Measurements from ENCODE around the gene MITF.

DNA sequence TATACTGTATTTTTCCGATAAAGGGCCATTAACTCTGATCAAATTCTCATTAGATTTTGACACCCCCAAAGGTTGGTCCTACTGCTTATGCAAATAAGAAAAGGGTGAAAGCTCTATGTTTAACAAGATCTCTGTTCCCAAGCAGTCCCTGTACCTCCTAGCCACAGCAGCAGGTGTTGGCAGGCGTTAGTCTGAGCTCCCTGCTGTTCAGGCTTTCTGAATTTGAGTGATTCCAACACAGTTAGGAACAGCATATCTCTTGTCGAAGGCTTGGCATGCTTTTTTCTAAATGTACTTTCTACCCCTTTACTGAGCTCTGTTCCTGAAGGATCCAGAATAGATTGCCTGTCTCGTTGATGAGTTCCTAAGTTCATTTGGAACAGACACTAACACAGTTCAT is 42.3 kb downstream of the MITF start:
- TF ChIP-seq, protein P1, sequence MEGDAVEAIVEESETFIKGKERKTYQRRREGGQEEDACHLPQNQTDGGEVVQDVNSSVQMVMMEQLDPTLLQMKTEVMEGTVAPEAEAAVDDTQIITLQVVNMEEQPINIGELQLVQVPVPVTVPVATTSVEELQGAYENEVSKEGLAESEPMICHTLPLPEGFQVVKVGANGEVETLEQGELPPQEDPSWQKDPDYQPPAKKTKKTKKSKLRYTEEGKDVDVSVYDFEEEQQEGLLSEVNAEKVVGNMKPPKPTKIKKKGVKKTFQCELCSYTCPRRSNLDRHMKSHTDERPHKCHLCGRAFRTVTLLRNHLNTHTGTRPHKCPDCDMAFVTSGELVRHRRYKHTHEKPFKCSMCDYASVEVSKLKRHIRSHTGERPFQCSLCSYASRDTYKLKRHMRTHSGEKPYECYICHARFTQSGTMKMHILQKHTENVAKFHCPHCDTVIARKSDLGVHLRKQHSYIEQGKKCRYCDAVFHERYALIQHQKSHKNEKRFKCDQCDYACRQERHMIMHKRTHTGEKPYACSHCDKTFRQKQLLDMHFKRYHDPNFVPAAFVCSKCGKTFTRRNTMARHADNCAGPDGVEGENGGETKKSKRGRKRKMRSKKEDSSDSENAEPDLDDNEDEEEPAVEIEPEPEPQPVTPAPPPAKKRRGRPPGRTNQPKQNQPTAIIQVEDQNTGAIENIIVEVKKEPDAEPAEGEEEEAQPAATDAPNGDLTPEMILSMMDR (IDR thresholded peaks at IDR 0.05; ENCODE audit: low read depth, low read length) = no peak
- no peak for TF ChIP-seq EZH2phosphoT487 (IDR thresholded peaks at IDR 0.05; ENCODE audit: low read depth)
